Transverse colon (tissue), 4 donors: Measurements from ENCODE around the gene RSU1. TPM values are rescaled to one million over a fixed set of nuclear protein-coding genes. Genes with fewer than 3 reads are reported as not detected.

Experiments used
- DNase-seq: peaks from one replicate; pipeline ENCODE4 v3.0.0-alpha.2; 2019
- H3K27ac ChIP-seq, 4 donors: fragments of 200-600 bp; sonication (generic); 2 replicates each; pipeline ENCODE4 v1.5.1; 2016 to 2018; ENCODE audit warnings: inconsistent platforms in 4 of 4
- H3K27me3 ChIP-seq: fragments of 200-600 bp; sonication (generic); 2 replicates; pipeline ENCODE4 v1.5.1; 2017; ENCODE audit warnings: inconsistent platforms
- H3K36me3 ChIP-seq, 4 donors: fragments of 200-600 bp; sonication (generic); 2 replicates each; pipeline ENCODE4 v1.5.1; 2017 to 2019; ENCODE audit warnings: inconsistent platforms in 4 of 4
- H3K4me1 ChIP-seq, 4 donors: fragments of 200-600 bp; sonication (generic); 2 replicates each; pipeline ENCODE4 v1.5.1; 2017 to 2020; ENCODE audit warnings: inconsistent platforms in 4 of 4
- H3K4me3 ChIP-seq, 4 donors: fragments of 200-600 bp; sonication (generic); 1 replicate in 1 of 4; 2 replicates in 3 of 4; pipeline versions ENCODE4 v1.5.1 to v1.6.1; 2017 to 2019; ENCODE audit warnings: inconsistent platforms in 4 of 4
- H3K9me3 ChIP-seq, 2 donors: fragments of 200-600 bp; sonication (generic); 2 replicates each; pipeline ENCODE4 v1.5.1; 2017 to 2019; ENCODE audit warnings: inconsistent platforms in 2 of 2
- EP300 ChIP-seq: sonication (generic); formaldehyde crosslinking; IDR thresholded peaks from one replicate; pipeline ENCODE4 v1.6.1; 2017; ENCODE audit warnings: antibody characterized with exemption, low read depth
- POLR2A ChIP-seq: fragments of 450-650 bp; IDR thresholded peaks from one replicate; pipeline ENCODE4 v1.6.1; 2016; ENCODE audit warnings: antibody characterized with exemption, mild to moderate bottlenecking, moderate library complexity
- POLR2AphosphoS5 ChIP-seq, 3 donors: sonication (generic); formaldehyde crosslinking; IDR thresholded peaks; one replicate each; pipeline ENCODE4 v1.6.1; 2016; ENCODE audit warnings: antibody characterized with exemption in 3 of 3
- WGBS, 2 donors: methylation state at CpG; one replicate each; pipeline ENCODE4 v1.1.5; 2018; ENCODE audit warnings: low coverage in 1 of 2; 5-methylcytosine and 5-hydroxymethylcytosine counted together
- in situ Hi-C, 4 donors: fragments of 200-750 bp; cut with MboI; loops; one replicate each; pipeline versions ENCODE4 v1.15.0 to v1.15.1; 2017; ENCODE audit warnings: low sequenced_read_pairs in 3 of 4, low pct_ligation_motif_present in 1 of 4, low pct_unique_long_range_greater_than_20kb in 1 of 4
- intact Hi-C: fragments of 100-400 bp; cut with DNase I; formaldehyde crosslinking; loops from one replicate; pipeline ENCODE4 v1.15.1; 2023; ENCODE audit warnings: low total_unique reads
- total RNA-seq, 4 donors: library from RNA; depleted of rRNA; stranded (reverse); fragments of >200 nt; gene quantifications; one replicate each; pipeline ENCODE4 v1.1.0, GENCODE V29; 2016
- TF ChIP-seq, protein P1 (sequence below), 5 experiments: fragments of 200-600 bp in 3 of 5; fragments of 450-650 bp in 2 of 5; sonication (generic) in 3 of 5; IDR thresholded peaks; 1 replicate in 2 of 5; 2 replicates in 3 of 5; pipeline ENCODE4 v1.5.1; 2016 to 2017; ENCODE audit warnings: antibody characterized with exemption in 5 of 5, inconsistent platforms in 3 of 5, mild to moderate bottlenecking in 2 of 5, moderate library complexity in 1 of 5

The RSU1 gene
- total RNA-seq, 4 donors from 2014 or later = 25.9 to 132 (median 67.0) TPM

DNA sequence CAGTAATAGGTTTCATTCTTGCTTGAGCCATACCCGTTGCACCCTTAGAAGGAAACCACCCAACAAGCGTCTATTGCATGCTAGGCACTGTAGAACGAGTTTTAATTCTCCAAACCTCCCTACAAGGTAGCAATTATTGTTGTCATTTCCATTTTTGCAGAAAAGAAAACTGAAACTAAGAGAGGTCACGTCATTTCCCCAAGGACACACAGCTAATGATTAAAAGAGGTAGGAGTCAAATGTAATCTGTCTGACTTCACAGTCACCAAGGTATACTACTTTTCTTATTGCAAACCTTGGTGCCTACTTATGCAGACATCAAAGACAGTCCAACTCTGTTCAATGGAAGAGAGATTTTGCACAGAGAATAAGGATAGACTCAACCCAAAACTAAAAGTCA, 246.5 kb downstream of the RSU1 start:
- TF ChIP-seq EP300 = no peak
- no peak for TF ChIP-seq POLR2A
- TF ChIP-seq POLR2AphosphoS5 (IDR thresholded peaks at IDR 0.05) = no peak
- TF ChIP-seq, protein P1, sequence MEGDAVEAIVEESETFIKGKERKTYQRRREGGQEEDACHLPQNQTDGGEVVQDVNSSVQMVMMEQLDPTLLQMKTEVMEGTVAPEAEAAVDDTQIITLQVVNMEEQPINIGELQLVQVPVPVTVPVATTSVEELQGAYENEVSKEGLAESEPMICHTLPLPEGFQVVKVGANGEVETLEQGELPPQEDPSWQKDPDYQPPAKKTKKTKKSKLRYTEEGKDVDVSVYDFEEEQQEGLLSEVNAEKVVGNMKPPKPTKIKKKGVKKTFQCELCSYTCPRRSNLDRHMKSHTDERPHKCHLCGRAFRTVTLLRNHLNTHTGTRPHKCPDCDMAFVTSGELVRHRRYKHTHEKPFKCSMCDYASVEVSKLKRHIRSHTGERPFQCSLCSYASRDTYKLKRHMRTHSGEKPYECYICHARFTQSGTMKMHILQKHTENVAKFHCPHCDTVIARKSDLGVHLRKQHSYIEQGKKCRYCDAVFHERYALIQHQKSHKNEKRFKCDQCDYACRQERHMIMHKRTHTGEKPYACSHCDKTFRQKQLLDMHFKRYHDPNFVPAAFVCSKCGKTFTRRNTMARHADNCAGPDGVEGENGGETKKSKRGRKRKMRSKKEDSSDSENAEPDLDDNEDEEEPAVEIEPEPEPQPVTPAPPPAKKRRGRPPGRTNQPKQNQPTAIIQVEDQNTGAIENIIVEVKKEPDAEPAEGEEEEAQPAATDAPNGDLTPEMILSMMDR (IDR thresholded peaks at IDR 0.05) = no peak
- no peak for DNase-seq
- WGBS, 2 donors = 47 to 51% methylated on average over 4 of the region's 4 CpGs
- Histone ChIP-seq H3K27ac (no peak overlapping the region), H3K4me3 (no peak overlapping the region), H3K27me3 (no peaks in the 10 kb centered on the region), H3K36me3 (no peaks in the 10 kb centered on the region), H3K4me1 (no peaks in the 10 kb centered on the region), H3K9me3 (no peaks in the 10 kb centered on the region)
- in situ Hi-C loops (no loop called here), intact Hi-C loops (no loop called here)

DNA sequence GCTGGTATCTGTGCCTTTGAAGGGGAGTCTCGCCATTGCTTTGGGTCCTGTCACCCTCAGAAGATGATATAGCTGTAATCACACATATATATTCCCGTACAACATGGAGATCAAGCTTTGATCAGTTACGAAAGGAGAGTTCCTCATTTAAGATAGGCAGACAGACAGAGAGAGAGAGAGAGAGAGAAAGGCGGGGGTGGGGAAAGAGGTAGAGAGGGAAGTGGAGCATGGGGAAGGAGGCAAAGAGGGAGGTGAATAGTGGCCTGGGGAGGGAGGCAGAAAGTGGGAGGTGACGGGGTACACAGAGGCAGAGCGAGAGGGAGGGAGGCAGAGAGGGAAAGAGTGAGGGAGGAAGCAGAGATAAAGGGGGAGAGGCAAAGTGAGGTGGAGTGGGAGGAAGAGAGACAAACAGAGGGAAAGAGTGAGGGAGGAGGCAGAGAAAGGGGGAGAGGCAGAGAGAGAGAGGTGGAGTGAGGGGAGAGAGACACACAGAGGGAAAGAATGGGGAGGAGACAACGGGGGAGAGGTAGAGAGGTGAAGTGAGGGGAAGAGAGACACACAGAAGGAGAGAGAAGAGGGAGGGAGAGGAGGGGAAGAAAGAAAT, 250.9 kb downstream of the RSU1 start:
- Histone ChIP-seq H3K9me3 (no peaks in the 10 kb centered on the region), H3K4me3 (no peak overlapping the region), H3K27me3 (no peaks in the 10 kb centered on the region), H3K4me1 (no peaks in the 10 kb centered on the region), H3K27ac (no peak overlapping the region), H3K36me3 (no peaks in the 10 kb centered on the region)
- TF ChIP-seq POLR2A (no peak), EP300 (no peak), POLR2AphosphoS5 (IDR thresholded peaks at IDR 0.05) (no peak)
- TF ChIP-seq, protein P1 (IDR thresholded peaks at IDR 0.05) = no peak
- no peak for DNase-seq
- 65 to 67% methylated on average over 5 to 7 of the region's 7 CpGs for WGBS, 2 donors
- in situ Hi-C loops = no loop called here
- intact Hi-C loops = no loop called here

DNA sequence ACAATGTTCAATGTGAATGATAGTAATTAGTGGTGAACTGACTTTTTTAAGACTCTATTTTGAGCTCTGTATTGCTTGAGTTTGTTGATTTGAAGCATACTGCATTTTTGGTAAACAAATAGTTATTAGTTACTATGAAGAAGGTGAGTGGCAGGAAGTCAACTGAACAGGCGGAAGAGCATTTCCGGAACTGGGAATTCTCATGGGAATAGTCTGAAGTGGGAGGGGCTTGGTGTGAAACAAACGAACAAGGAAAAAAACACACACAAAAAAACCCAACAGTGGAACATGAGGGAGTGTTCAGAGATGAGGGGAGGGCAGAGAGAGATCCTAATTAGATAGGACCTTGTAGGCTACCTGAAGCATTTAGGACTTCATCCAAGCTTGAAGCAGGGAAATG, 251.6 kb downstream of the RSU1 start:
- in situ Hi-C loops = no loop called here
- no peak overlapping the region for H3K4me3 ChIP-seq
- H3K36me3 ChIP-seq = no peaks in the 10 kb centered on the region
- intact Hi-C loops = no loop called here
- H3K4me1 ChIP-seq = no peaks in the 10 kb centered on the region
- TF ChIP-seq EP300 (no peak), POLR2A (no peak), POLR2AphosphoS5 (IDR thresholded peaks at IDR 0.05) (no peak)
- TF ChIP-seq, protein P1 (IDR thresholded peaks at IDR 0.05) = no peak
- 47% methylated on average over 3 of the region's 3 CpGs for WGBS, 2 donors
- DNase-seq = no peak
- H3K27ac ChIP-seq = no peak overlapping the region
- H3K27me3 ChIP-seq = no peaks in the 10 kb centered on the region
- H3K9me3 ChIP-seq = no peaks in the 10 kb centered on the region

DNA sequence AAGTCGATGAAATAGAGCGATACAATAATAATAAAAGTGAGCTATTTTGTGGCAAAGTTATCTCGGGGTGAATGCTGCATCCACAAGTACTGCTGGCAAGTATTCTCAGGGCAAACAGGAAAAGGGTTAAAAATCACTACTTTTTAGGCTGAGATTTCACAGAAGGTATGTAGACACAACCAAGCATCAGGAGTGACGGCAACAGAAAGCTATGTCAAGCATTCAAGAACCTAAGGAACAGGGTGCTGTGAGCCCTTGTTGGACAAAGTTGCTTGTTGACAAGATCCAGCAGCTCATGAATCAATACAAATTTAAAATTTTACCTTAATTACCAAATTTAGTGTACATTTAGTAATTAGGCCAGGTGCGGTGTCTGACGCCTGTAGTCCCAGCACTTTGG, 254.3 kb downstream of the RSU1 start:
- TF ChIP-seq POLR2A (no peak), POLR2AphosphoS5 (IDR thresholded peaks at IDR 0.05) (no peak), EP300 (no peak)
- TF ChIP-seq, protein P1 (IDR thresholded peaks at IDR 0.05) = no peak
- in situ Hi-C loops = no loop called here
- no peak overlapping the region for H3K27ac ChIP-seq
- intact Hi-C loops = no loop called here
- no peak for DNase-seq
- no peaks in the 10 kb centered on the region for H3K36me3 ChIP-seq
- H3K4me1 ChIP-seq = no peaks in the 10 kb centered on the region
- 80 to 85% methylated on average over 6 of the region's 6 CpGs for WGBS, 2 donors
- H3K4me3 ChIP-seq = no peak overlapping the region
- no peaks in the 10 kb centered on the region for H3K9me3 ChIP-seq
- H3K27me3 ChIP-seq = no peaks in the 10 kb centered on the region
